C4-2B (cell line): ENCODE measurements around the gene OLFML3.

ENCODE experiments used
- CTCF ChIP-seq: fragments of 450-650 bp; conservative IDR thresholded peaks from 2 replicates; pipeline ENCODE4 v1.5.1; 2017; ENCODE audit warnings: mild to moderate bottlenecking
- ZFX ChIP-seq: fragments of 450-650 bp; IDR thresholded peaks from 2 replicates; pipeline ENCODE4 v1.6.1; 2017

- TF ChIP-seq CTCF (peak; percentile 37), ZFX (peak; percentile 63)
Measured at GRCh38 chr1:113929750-113930498, 49.4 kb upstream of the OLFML3 start.
